ENCODE measurements around the gene TRPM4. TPM values are rescaled to one million over a fixed set of nuclear protein-coding genes. Genes with fewer than 3 reads are reported as not detected.
A peak's percentile ranks its signal among the peaks of the same experiment; 100 is the strongest.

TRPM4 gene
- total and polyA plus RNA-seq, 2 of the 13 experiments (the other 11 are each of a cell fraction or from before 2014, with no cell fraction given): 1.9 to 4.3 TPM

DNA sequence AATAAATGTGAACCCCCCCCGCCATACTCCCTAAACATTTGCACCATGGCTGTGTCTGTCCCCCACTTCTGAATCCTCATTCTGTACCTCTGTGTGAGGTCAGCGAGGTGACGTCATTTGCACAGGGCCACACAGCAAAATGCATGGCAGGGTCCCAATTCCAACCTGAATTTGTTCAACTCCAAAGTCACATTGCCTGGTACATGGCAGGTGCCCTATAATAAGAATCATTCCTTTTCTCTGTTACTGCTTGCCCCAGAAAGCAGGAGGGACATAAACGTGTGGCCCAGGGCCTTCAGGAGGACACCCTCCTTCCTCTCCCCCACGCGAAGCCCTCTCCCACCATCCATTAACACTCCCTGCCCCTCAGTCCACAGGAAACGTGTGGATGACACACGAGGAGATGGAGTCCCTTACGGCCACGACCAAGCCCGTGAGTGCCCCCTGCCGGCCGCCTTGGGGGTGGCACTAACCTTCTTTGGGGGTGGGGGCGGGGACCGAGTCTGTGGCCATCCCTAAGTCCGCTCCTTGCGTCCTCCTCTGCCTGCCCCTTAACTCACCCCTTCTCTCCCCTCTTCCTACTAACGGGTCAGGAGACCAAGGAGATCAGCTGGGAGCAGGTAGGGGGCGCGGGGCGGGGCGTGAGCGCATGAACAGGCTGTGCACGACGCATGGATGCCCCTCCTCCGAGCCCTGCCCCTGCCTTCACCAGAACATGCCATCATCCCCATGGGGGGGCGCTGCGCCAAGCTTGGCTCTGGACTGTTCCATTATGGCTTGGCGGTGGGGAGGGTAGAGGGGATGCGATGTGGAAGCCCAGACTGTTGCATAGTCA lies 11.8 kb upstream of the TRPM4 start (continued):
- TF ChIP-seq SMAD1 (CRISPR knock-in tag; IDR thresholded peaks at IDR 0.05; ENCODE audit: borderline replicate concordance, low read depth): peak; percentile 23; the same call in 1 of the 2 replicates
- TF ChIP-seq, protein P1, sequence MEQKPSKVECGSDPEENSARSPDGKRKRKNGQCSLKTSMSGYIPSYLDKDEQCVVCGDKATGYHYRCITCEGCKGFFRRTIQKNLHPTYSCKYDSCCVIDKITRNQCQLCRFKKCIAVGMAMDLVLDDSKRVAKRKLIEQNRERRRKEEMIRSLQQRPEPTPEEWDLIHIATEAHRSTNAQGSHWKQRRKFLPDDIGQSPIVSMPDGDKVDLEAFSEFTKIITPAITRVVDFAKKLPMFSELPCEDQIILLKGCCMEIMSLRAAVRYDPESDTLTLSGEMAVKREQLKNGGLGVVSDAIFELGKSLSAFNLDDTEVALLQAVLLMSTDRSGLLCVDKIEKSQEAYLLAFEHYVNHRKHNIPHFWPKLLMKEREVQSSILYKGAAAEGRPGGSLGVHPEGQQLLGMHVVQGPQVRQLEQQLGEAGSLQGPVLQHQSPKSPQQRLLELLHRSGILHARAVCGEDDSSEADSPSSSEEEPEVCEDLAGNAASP (CRISPR knock-in tag; IDR thresholded peaks at IDR 0.05; ENCODE audit: borderline replicate concordance): 0 out of 2 replicates have a peak, but pooled peaks have one; percentile 25
- TF ChIP-seq HDAC1 (CRISPR knock-in tag; IDR thresholded peaks at IDR 0.05): 0 out of 2 replicates have a peak, but pooled peaks have one; percentile 16
- peak; percentile 67 for TF ChIP-seq YY1 (IDR thresholded peaks at IDR 0.05; ENCODE audit: insufficient read depth, insufficient replicate concordance, low read depth, low read length)
- TF ChIP-seq RAD21 (CRISPR knock-in tag; IDR thresholded peaks at IDR 0.05): peak; percentile 45
- TF ChIP-seq ZNF44 (CRISPR knock-in tag; IDR thresholded peaks at IDR 0.05): 0 out of 2 replicates have a peak, but pooled peaks have one; percentile 67
- peak; percentile 74 for TF ChIP-seq SRF (IDR thresholded peaks at IDR 0.05; ENCODE audit: low read depth, low read length)
- TF ChIP-seq PRPF4 (IDR thresholded peaks at IDR 0.05; ENCODE audit: low read depth, low read length, poor library complexity, severe bottlenecking): peak; percentile 75
- TF ChIP-seq XRCC5 (optimal IDR thresholded peaks at IDR 0.05; ENCODE audit: low read length): peak; percentile 71
- TF ChIP-seq SP1 (IDR thresholded peaks at IDR 0.05): no peak
- TF ChIP-seq SP1 (CRISPR knock-in tag; IDR thresholded peaks at IDR 0.05): peak; percentile 32
- TF ChIP-seq SOX6 (IDR thresholded peaks at IDR 0.05): no peak
- peak; percentile 40; the same call in 1 of the 2 replicates for TF ChIP-seq SOX6 (CRISPR knock-in tag; IDR thresholded peaks at IDR 0.05)
- TF ChIP-seq ZNF160 (CRISPR knock-in tag; IDR thresholded peaks at IDR 0.05): 0 out of 2 replicates have a peak, but pooled peaks have one; percentile 31
- TF ChIP-seq ETV5 (CRISPR knock-in tag; IDR thresholded peaks at IDR 0.05; ENCODE audit: borderline replicate concordance): 0 out of 2 replicates have a peak, but pooled peaks have one; percentile 13
- TF ChIP-seq, protein P2, sequence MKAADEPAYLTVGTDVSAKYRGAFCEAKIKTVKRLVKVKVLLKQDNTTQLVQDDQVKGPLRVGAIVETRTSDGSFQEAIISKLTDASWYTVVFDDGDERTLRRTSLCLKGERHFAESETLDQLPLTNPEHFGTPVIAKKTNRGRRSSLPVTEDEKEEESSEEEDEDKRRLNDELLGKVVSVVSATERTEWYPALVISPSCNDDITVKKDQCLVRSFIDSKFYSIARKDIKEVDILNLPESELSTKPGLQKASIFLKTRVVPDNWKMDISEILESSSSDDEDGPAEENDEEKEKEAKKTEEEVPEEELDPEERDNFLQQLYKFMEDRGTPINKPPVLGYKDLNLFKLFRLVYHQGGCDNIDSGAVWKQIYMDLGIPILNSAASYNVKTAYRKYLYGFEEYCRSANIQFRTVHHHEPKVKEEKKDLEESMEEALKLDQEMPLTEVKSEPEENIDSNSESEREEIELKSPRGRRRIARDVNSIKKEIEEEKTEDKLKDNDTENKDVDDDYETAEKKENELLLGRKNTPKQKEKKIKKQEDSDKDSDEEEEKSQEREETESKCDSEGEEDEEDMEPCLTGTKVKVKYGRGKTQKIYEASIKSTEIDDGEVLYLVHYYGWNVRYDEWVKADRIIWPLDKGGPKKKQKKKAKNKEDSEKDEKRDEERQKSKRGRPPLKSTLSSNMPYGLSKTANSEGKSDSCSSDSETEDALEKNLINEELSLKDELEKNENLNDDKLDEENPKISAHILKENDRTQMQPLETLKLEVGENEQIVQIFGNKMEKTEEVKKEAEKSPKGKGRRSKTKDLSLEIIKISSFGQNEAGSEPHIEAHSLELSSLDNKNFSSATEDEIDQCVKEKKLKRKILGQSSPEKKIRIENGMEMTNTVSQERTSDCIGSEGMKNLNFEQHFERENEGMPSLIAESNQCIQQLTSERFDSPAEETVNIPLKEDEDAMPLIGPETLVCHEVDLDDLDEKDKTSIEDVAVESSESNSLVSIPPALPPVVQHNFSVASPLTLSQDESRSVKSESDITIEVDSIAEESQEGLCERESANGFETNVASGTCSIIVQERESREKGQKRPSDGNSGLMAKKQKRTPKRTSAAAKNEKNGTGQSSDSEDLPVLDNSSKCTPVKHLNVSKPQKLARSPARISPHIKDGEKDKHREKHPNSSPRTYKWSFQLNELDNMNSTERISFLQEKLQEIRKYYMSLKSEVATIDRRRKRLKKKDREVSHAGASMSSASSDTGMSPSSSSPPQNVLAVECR (CRISPR knock-in tag; IDR thresholded peaks at IDR 0.05; ENCODE audit: borderline replicate concordance): peak; percentile 53; the same call in 1 of the 2 replicates
- TF ChIP-seq, protein P3, sequence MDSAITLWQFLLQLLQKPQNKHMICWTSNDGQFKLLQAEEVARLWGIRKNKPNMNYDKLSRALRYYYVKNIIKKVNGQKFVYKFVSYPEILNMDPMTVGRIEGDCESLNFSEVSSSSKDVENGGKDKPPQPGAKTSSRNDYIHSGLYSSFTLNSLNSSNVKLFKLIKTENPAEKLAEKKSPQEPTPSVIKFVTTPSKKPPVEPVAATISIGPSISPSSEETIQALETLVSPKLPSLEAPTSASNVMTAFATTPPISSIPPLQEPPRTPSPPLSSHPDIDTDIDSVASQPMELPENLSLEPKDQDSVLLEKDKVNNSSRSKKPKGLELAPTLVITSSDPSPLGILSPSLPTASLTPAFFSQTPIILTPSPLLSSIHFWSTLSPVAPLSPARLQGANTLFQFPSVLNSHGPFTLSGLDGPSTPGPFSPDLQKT (CRISPR knock-in tag; IDR thresholded peaks at IDR 0.05; ENCODE audit: borderline replicate concordance): no peak
- peak; percentile 81 for TF ChIP-seq BHLHE40 (IDR thresholded peaks at IDR 0.05; ENCODE audit: low read length)
- TF ChIP-seq THAP11 (CRISPR knock-in tag; IDR thresholded peaks at IDR 0.05): 0 out of 2 replicates have a peak, but pooled peaks have one; percentile 12

All from HepG2 (cell line).